Adipocyte (in vitro differentiated cells): ENCODE results near the gene AHSG.
"Not testable (repeated sequence)": the region's sequence is repeated elsewhere in the genome, so short reads cannot be mapped to it uniquely, and the experiment has no call there.

Source experiments
- DNase-seq: peaks from one replicate; pipeline ENCODE4 v3.0.0-alpha.2; 2015; ENCODE audit warnings: low read depth
- H3K27me3 ChIP-seq: replicated peaks from 2 replicates; pipeline ENCODE4 v1.7.0; 2013; ENCODE audit warnings: mild to moderate bottlenecking, low read length, moderate library complexity; ENCODE audit not compliant: control insufficient read depth, insufficient read depth
- H3K36me3 ChIP-seq: 2 replicates; pipeline ENCODE4 v1.7.0; 2013; ENCODE audit warnings: low read length, mild to moderate bottlenecking, moderate library complexity; ENCODE audit not compliant: control insufficient read depth, insufficient read depth, severe bottlenecking
- H3K4me1 ChIP-seq: 2 replicates; pipeline ENCODE4 v1.7.0; 2013; ENCODE audit warnings: mild to moderate bottlenecking, low read length, moderate library complexity; ENCODE audit not compliant: control insufficient read depth, insufficient read depth
- H3K4me3 ChIP-seq: 2 replicates; pipeline ENCODE4 v1.7.0; 2013; ENCODE audit warnings: mild to moderate bottlenecking, low read length, moderate library complexity
- H3K9ac ChIP-seq: 2 replicates; pipeline ENCODE4 v1.7.0; 2013; ENCODE audit warnings: mild to moderate bottlenecking, low read length, moderate library complexity
- H3K9me3 ChIP-seq: 2 replicates; pipeline ENCODE4 v1.7.0; 2013; ENCODE audit warnings: mild to moderate bottlenecking, low read length, moderate library complexity; ENCODE audit not compliant: control insufficient read depth

The AHSG gene

DNA sequence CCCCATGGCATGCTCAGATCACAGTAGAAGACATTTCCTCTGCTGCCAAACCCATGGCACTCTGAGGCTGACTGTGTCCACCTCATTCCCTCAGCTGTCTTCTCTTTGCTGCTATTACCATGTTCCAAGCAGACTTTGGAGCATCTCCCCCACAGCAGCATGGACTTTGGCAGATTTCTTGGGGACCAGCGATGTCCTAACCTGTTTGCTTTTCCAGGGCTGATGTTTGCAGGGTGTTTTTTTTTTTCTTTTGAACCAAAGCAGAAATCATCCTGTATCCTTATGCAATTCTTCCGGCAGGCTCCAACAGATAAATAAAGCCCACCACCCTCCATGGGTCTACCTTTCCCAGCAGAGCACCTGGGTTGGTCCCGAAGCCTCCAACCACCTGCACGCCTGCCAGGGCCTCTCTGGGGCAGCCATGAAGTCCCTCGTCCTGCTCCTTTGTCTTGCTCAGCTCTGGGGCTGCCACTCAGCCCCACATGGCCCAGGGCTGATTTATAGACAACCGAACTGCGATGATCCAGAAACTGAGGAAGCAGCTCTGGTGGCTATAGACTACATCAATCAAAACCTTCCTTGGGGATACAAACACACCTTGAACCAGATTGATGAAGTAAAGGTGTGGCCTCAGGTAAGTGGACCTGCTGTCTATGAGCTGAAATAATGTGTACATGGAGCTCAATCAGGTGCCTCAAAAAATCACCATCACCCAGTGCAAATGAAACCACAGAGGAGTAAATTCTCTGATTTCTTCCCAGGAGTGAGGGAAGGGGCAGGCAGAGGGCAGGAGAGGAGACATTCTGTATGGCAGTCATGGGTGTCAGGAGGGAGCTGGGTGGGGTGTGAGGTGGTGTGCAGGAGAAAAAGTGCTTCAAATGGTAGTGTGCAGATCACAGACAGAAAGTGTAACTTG, at the start of gene AHSG:
TSS of gene AHSG (plus strand) at position 340 of the 916 bp plus-strand sequence. CDS start at position 422, 82 bp downstream.
- peaks cover 27% of the 10 kb centered on the region for H3K27me3 ChIP-seq
- DNase-seq, result no peak
- H3K4me1 ChIP-seq, result peaks cover 4% of the 10 kb centered on the region
- no peaks in the 10 kb centered on the region for H3K36me3 ChIP-seq
- H3K4me3 ChIP-seq, result no peak within 1 kb of the TSS
- no peaks in the 10 kb centered on the region for H3K9me3 ChIP-seq
- H3K9ac ChIP-seq, result no peak within 1 kb of the TSS

DNA sequence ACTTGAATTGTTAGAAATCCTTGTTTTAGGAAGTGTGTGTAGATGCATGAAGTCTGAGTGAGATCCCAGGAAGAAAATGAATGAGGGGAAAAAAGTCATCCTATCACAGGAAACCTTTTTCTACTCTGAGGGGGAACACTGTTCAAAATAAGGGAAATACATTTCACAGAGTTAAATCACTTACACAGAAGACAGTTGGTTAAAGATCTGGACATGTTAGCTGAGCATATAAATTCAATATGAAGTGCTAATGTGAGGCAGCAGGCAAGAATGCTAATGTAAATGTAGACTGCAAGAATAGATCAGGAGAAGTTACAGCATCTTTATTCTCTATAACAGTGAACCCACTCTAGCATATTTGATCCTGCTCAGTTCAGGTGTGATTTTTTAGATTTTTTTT, 48.3 kb upstream of the AHSG start:
- Histone ChIP-seq H3K9me3 (no peaks in the 10 kb centered on the region), H3K4me1 (peaks cover 12% of the 10 kb centered on the region), H3K4me3 (no peak overlapping the region), H3K9ac (no peak overlapping the region), H3K36me3 (peaks cover 5% of the 10 kb centered on the region), H3K27me3 (no peaks in the 10 kb centered on the region)
- no peak for DNase-seq

DNA sequence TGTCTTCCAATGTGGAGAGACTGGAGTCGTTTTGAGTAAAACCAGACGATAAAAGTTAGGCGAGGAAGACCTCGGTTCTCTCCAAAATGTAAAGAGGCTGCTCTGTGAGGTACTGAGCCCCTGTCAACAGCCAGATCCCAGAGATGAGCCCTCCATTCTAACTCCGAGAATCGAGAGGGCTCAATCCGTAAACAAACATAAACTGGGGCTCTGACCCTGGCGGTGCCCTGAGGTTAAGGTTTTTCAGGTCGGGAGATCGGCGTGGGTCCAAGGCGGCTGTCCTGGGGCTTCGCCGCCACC, 46.1 kb upstream of the AHSG start:
- Histone ChIP-seq H3K4me3 (peak overlapping the region; percentile 96), H3K4me1 (peaks cover 23% of the 10 kb centered on the region), H3K9me3 (no peaks in the 10 kb centered on the region), H3K36me3 (peaks cover 5% of the 10 kb centered on the region), H3K9ac (peak overlapping the region; percentile 95), H3K27me3 (no peaks in the 10 kb centered on the region)
- DNase-seq, result no peak

DNA sequence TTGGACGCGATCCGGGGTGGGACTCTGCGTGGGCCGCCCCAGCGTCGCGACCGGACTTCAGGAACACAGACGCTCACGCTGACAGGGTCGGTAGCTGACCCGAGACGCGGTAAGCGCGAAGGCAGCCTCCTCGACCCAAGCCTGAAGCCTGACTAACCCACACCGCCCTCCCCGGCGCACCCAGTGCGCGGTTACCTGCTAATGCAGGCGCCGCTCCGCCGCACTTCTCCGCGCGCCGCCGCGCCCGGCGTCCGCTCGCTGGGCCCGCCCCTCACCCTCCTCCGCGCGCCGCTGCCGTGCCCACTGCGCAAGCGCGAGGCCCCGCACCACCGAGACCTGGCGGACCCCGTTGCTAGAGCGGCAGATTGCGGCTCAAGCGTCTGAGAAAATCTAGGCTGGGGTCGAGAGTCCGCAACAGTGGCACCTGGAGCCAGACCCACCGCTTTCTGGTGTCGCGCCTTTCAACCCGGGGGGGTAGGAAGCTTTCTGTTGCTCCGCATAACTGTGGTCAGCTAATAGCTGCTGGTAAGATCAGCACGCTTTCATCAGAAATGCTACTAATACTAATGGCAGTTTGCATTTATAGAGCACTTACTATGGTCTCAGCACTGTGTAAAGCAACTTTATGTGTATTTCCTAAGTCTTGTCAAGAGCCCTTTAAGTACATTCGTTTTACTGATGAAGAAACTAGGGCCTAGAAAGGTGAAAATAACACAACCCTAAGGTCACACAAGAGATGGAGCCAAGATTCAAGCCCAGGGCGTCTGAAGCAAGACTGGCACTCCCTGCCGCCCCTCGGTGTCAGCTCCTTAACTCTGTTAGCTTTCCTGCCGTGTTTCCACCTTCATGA, 45.6 kb upstream of the AHSG start, which contains the start of gene TBCCD1:
TSS of gene TBCCD1 (minus strand) at position 268 of the 850 bp plus-strand sequence. CDS start 3,010 bp downstream, outside the sequence.
- peak; percentile 91 for DNase-seq
- no peaks in the 10 kb centered on the region for H3K27me3 ChIP-seq
- H3K4me1 ChIP-seq, result peaks cover 26% of the 10 kb centered on the region
- no peaks in the 10 kb centered on the region for H3K9me3 ChIP-seq
- peak within 1 kb of the TSS; percentile 95 for H3K9ac ChIP-seq
- peaks cover 5% of the 10 kb centered on the region for H3K36me3 ChIP-seq
- peak within 1 kb of the TSS; percentile 96 for H3K4me3 ChIP-seq

DNA sequence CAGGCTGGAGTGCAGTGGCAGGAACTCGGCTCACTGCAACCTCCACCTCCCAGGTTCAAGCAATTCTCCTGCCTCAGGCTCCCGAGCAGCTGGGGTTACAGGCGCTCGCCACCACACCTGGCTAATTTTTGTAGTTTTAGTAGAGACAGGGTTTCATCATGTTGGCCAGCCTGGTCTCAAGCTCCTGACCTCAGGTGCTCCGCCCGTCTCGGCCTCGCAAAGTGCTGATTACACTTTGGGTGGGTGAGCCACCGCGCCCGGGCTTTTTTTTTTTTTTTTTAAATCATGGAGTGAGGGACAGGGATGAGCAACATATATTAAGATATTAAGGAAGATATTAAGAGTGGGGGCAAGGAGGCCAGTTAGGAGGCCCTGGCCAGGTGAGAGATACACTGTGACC, 43.5 kb upstream of the AHSG start:
- Histone ChIP-seq H3K4me3 (peak overlapping the region; percentile 89), H3K9ac (peak overlapping the region; percentile 65), H3K4me1 (peaks cover 26% of the 10 kb centered on the region), H3K36me3 (peaks cover 15% of the 10 kb centered on the region)
- not testable (repeated sequence) for H3K27me3 ChIP-seq, DNase-seq, H3K9me3 ChIP-seq

GRCh38 chr3:186569779-186570095, 43.1 kb upstream of the AHSG start:
- H3K9ac ChIP-seq, result peak overlapping the region; percentile 65
- peaks cover 26% of the 10 kb centered on the region for H3K4me1 ChIP-seq
- peak overlapping the region; percentile 89 for H3K4me3 ChIP-seq
- no peaks in the 10 kb centered on the region for H3K27me3 ChIP-seq
- no peak for DNase-seq
- H3K36me3 ChIP-seq, result peaks cover 17% of the 10 kb centered on the region
- no peaks in the 10 kb centered on the region for H3K9me3 ChIP-seq

- peaks cover 22% of the 10 kb centered on the region for H3K36me3 ChIP-seq
- no peaks in the 10 kb centered on the region for H3K27me3 ChIP-seq
- peaks cover 26% of the 10 kb centered on the region for H3K4me1 ChIP-seq
- H3K9ac ChIP-seq, result peak within 1 kb of the TSS; percentile 92
- DNase-seq, result peak; percentile 100
- H3K9me3 ChIP-seq, result no peaks in the 10 kb centered on the region
- H3K4me3 ChIP-seq, result peak within 1 kb of the TSS; percentile 89
Measured at GRCh38 chr3:186570096-186570940, 42.5 kb upstream of the AHSG start, which contains the start of gene DNAJB11. Gene DNAJB11 (plus strand): TSS chr3:186570720. CDS start chr3:186570898, 178 bp downstream.

- Histone ChIP-seq H3K9ac (peak overlapping the region; percentile 92), H3K4me1 (peaks cover 26% of the 10 kb centered on the region), H3K36me3 (peaks cover 30% of the 10 kb centered on the region), H3K9me3 (no peaks in the 10 kb centered on the region), H3K27me3 (no peaks in the 10 kb centered on the region), H3K4me3 (peak overlapping the region; percentile 89)
- no peak for DNase-seq
Measured at GRCh38 chr3:186570941-186571643, 41.8 kb upstream of the AHSG start.

- peak overlapping the region; percentile 92 for H3K9ac ChIP-seq
- H3K4me3 ChIP-seq, result peak overlapping the region; percentile 89
- peaks cover 20% of the 10 kb centered on the region for H3K4me1 ChIP-seq
- DNase-seq, result no peak
- peaks cover 36% of the 10 kb centered on the region for H3K36me3 ChIP-seq
- no peaks in the 10 kb centered on the region for H3K27me3 ChIP-seq
- no peaks in the 10 kb centered on the region for H3K9me3 ChIP-seq
Measured at GRCh38 chr3:186571644-186572013, 41.2 kb upstream of the AHSG start.

GRCh38 chr3:186577521-186577920, 35.3 kb upstream of the AHSG start:
- H3K36me3 ChIP-seq, result peaks cover 93% of the 10 kb centered on the region
- no peaks in the 10 kb centered on the region for H3K27me3 ChIP-seq
- no peak overlapping the region for H3K4me3 ChIP-seq
- H3K4me1 ChIP-seq, result no peaks in the 10 kb centered on the region
- DNase-seq, result no peak
- no peak overlapping the region for H3K9ac ChIP-seq
- no peaks in the 10 kb centered on the region for H3K9me3 ChIP-seq
